ENCODE data around the gene RDH5.
A peak's percentile ranks its signal among the peaks of the same experiment; 100 is the strongest.

Gene RDH5

GRCh38 chr12:55704824-55705718 is 15.1 kb upstream of the RDH5 start:
- WGBS, 2 experiments (ENCODE audit: insufficient coverage in 2 of 2) = 76 to 89% methylated on average over 4 to 6 of the region's 9 CpGs
- no peaks in the 10 kb centered on the region for H3K9me3 ChIP-seq (ENCODE audit: control insufficient read depth, low read length)
- no peaks in the 10 kb centered on the region for H3K36me3 ChIP-seq (ENCODE audit: control insufficient read depth, insufficient read depth, low read length)
- peaks cover 14% of the 10 kb centered on the region for H3K4me1 ChIP-seq (ENCODE audit: control insufficient read depth, insufficient read depth, low read length, poor library complexity, severe bottlenecking)
- H3K4me3 ChIP-seq (ENCODE audit: extremely low read depth, insufficient read depth, low read length, poor library complexity, severe bottlenecking) = no peak overlapping the region
- no peak overlapping the region for H3K27ac ChIP-seq (ENCODE audit: low read depth, low read length, severe bottlenecking)

GRCh38 chr12:55705782-55706402 is 14.3 kb upstream of the RDH5 start:
- H3K9me3 ChIP-seq (ENCODE audit: control insufficient read depth, low read length) = no peaks in the 10 kb centered on the region
- peak overlapping the region; percentile 57 for H3K4me3 ChIP-seq (ENCODE audit: extremely low read depth, insufficient read depth, low read length, poor library complexity, severe bottlenecking)
- 17 to 40% methylated on average over 1 to 3 of the region's 5 CpGs for WGBS, 2 experiments (ENCODE audit: insufficient coverage in 2 of 2)
- no peak overlapping the region for H3K27ac ChIP-seq (ENCODE audit: low read depth, low read length, severe bottlenecking)
- H3K36me3 ChIP-seq (ENCODE audit: control insufficient read depth, insufficient read depth, low read length) = no peaks in the 10 kb centered on the region
- H3K4me1 ChIP-seq (ENCODE audit: control insufficient read depth, insufficient read depth, low read length, poor library complexity, severe bottlenecking) = peaks cover 14% of the 10 kb centered on the region

- peak overlapping the region; percentile 57 for H3K4me3 ChIP-seq (ENCODE audit: extremely low read depth, insufficient read depth, low read length, poor library complexity, severe bottlenecking)
- 44 to 47% methylated on average over 2 of the region's 2 CpGs for WGBS, 2 experiments (ENCODE audit: insufficient coverage in 2 of 2)
- no peaks in the 10 kb centered on the region for H3K9me3 ChIP-seq (ENCODE audit: control insufficient read depth, low read length)
- peaks cover 14% of the 10 kb centered on the region for H3K4me1 ChIP-seq (ENCODE audit: control insufficient read depth, insufficient read depth, low read length, poor library complexity, severe bottlenecking)
- H3K27ac ChIP-seq (ENCODE audit: low read depth, low read length, severe bottlenecking) = no peak overlapping the region
- H3K36me3 ChIP-seq (ENCODE audit: control insufficient read depth, insufficient read depth, low read length) = no peaks in the 10 kb centered on the region
These were observed 13.5 kb upstream of the RDH5 start for GRCh38 chr12:55706568-55707218.

GRCh38 chr12:55707219-55707671 is 12.9 kb upstream of the RDH5 start:
- 1% methylated on average over 20 to 21 of the region's 22 CpGs for WGBS, 2 experiments (ENCODE audit: insufficient coverage in 2 of 2)
- peaks cover 14% of the 10 kb centered on the region for H3K4me1 ChIP-seq (ENCODE audit: control insufficient read depth, insufficient read depth, low read length, poor library complexity, severe bottlenecking)
- H3K9me3 ChIP-seq (ENCODE audit: control insufficient read depth, low read length) = no peaks in the 10 kb centered on the region
- H3K27ac ChIP-seq (ENCODE audit: low read depth, low read length, severe bottlenecking) = no peak overlapping the region
- H3K36me3 ChIP-seq (ENCODE audit: control insufficient read depth, insufficient read depth, low read length) = no peaks in the 10 kb centered on the region
- peak overlapping the region; percentile 57 for H3K4me3 ChIP-seq (ENCODE audit: extremely low read depth, insufficient read depth, low read length, poor library complexity, severe bottlenecking)

- no peaks in the 10 kb centered on the region for H3K9me3 ChIP-seq (ENCODE audit: control insufficient read depth, low read length)
- H3K4me3 ChIP-seq (ENCODE audit: extremely low read depth, insufficient read depth, low read length, poor library complexity, severe bottlenecking) = peak within 1 kb of the TSS; percentile 57
- peak within 1 kb of the TSS; percentile 8 for H3K27ac ChIP-seq (ENCODE audit: low read depth, low read length, severe bottlenecking)
- WGBS, 2 experiments (ENCODE audit: insufficient coverage in 2 of 2) = 0% methylated on average over 13 to 18 of the region's 39 CpGs
- no peaks in the 10 kb centered on the region for H3K36me3 ChIP-seq (ENCODE audit: control insufficient read depth, insufficient read depth, low read length)
- H3K4me1 ChIP-seq (ENCODE audit: control insufficient read depth, insufficient read depth, low read length, poor library complexity, severe bottlenecking) = peaks cover 14% of the 10 kb centered on the region
These were observed 12.1 kb upstream of the RDH5 start, which contains the start of gene ITGA7 for GRCh38 chr12:55707841-55708694. Gene ITGA7, minus strand, starts transcription at chr12:55707904. Its CDS starts 222 bp downstream, at chr12:55707682.

GRCh38 chr12:55708695-55709233 is 11.4 kb upstream of the RDH5 start:
- Histone ChIP-seq H3K9me3 (ENCODE audit: control insufficient read depth, low read length) (no peaks in the 10 kb centered on the region), H3K36me3 (ENCODE audit: control insufficient read depth, insufficient read depth, low read length) (no peaks in the 10 kb centered on the region), H3K4me3 (ENCODE audit: extremely low read depth, insufficient read depth, low read length, poor library complexity, severe bottlenecking) (peak overlapping the region; percentile 57), H3K4me1 (ENCODE audit: control insufficient read depth, insufficient read depth, low read length, poor library complexity, severe bottlenecking) (peaks cover 14% of the 10 kb centered on the region), H3K27ac (ENCODE audit: low read depth, low read length, severe bottlenecking) (no peak overlapping the region)
- 20 to 50% methylated on average over 1 of the region's 3 CpGs for WGBS, 2 experiments (ENCODE audit: insufficient coverage in 2 of 2)

GRCh38 chr12:55711786-55712553 is 8.2 kb upstream of the RDH5 start:
- Histone ChIP-seq H3K36me3 (ENCODE audit: control insufficient read depth, insufficient read depth, low read length) (no peaks in the 10 kb centered on the region), H3K27ac (ENCODE audit: low read depth, low read length, severe bottlenecking) (no peak overlapping the region), H3K4me1 (ENCODE audit: control insufficient read depth, insufficient read depth, low read length, poor library complexity, severe bottlenecking) (peaks cover 18% of the 10 kb centered on the region), H3K4me3 (ENCODE audit: extremely low read depth, insufficient read depth, low read length, poor library complexity, severe bottlenecking) (no peak overlapping the region), H3K9me3 (ENCODE audit: control insufficient read depth, low read length) (no peaks in the 10 kb centered on the region)
- 100% methylated on average over 1 to 3 of the region's 4 CpGs for WGBS, 2 experiments (ENCODE audit: insufficient coverage in 2 of 2)

GRCh38 chr12:55712700-55713415 is 7.3 kb upstream of the RDH5 start:
- Histone ChIP-seq H3K4me1 (ENCODE audit: control insufficient read depth, insufficient read depth, low read length, poor library complexity, severe bottlenecking) (peaks cover 25% of the 10 kb centered on the region), H3K27ac (ENCODE audit: low read depth, low read length, severe bottlenecking) (no peak overlapping the region), H3K36me3 (ENCODE audit: control insufficient read depth, insufficient read depth, low read length) (no peaks in the 10 kb centered on the region), H3K9me3 (ENCODE audit: control insufficient read depth, low read length) (no peaks in the 10 kb centered on the region), H3K4me3 (ENCODE audit: extremely low read depth, insufficient read depth, low read length, poor library complexity, severe bottlenecking) (no peak overlapping the region)
- no CpG with 5 or more reads among the region's 1 CpG for WGBS, 2 experiments (ENCODE audit: insufficient coverage in 2 of 2)

GRCh38 chr12:55713721-55714120 is 6.5 kb upstream of the RDH5 start:
- H3K36me3 ChIP-seq (ENCODE audit: control insufficient read depth, insufficient read depth, low read length) = no peaks in the 10 kb centered on the region
- peaks cover 31% of the 10 kb centered on the region for H3K4me1 ChIP-seq (ENCODE audit: control insufficient read depth, insufficient read depth, low read length, poor library complexity, severe bottlenecking)
- no peak overlapping the region for H3K27ac ChIP-seq (ENCODE audit: low read depth, low read length, severe bottlenecking)
- no peaks in the 10 kb centered on the region for H3K9me3 ChIP-seq (ENCODE audit: control insufficient read depth, low read length)
- 86 to 100% methylated on average over 1 of the region's 2 CpGs for WGBS, 2 experiments (ENCODE audit: insufficient coverage in 2 of 2)
- no peak overlapping the region for H3K4me3 ChIP-seq (ENCODE audit: extremely low read depth, insufficient read depth, low read length, poor library complexity, severe bottlenecking)
